Astrocyte (in vitro differentiated cells and primary cell): Measurements from ENCODE around the gene IL1RAPL2.

ENCODE experiments used
- EZH2 ChIP-seq: IDR thresholded peaks from 2 replicates; pipeline ENCODE4 v1.6.1; 2012; ENCODE audit warnings: mild to moderate bottlenecking, low read length, inconsistent platforms; ENCODE audit not compliant: insufficient read depth
- TF ChIP-seq, protein P1 (sequence below): IDR thresholded peaks from 2 replicates; pipeline ENCODE4 v1.5.1; 2011; ENCODE audit warnings: low read depth, mild to moderate bottlenecking, inconsistent platforms, low read length, moderate library complexity; ENCODE audit not compliant: insufficient read depth

DNA sequence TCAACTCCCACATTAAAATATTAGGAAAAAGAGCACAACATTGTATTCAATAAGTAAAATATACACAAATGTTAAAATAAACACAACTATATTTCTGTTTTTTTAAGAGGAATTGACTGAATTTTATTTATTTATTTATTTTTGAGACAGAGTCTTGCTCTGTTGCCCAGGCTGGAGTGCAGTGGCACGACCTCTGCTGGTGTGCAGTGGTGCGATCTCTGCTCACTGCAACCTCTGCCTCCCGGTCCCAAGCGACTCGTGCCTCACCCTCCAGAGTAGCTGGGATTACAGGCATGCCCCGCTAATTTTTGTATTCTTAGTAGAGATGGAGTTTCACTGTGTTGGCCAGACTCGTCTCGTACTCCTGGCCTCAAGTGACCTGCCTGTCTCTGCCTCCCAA, 623.1 kb downstream of the IL1RAPL2 start:
- TF ChIP-seq, protein P1, sequence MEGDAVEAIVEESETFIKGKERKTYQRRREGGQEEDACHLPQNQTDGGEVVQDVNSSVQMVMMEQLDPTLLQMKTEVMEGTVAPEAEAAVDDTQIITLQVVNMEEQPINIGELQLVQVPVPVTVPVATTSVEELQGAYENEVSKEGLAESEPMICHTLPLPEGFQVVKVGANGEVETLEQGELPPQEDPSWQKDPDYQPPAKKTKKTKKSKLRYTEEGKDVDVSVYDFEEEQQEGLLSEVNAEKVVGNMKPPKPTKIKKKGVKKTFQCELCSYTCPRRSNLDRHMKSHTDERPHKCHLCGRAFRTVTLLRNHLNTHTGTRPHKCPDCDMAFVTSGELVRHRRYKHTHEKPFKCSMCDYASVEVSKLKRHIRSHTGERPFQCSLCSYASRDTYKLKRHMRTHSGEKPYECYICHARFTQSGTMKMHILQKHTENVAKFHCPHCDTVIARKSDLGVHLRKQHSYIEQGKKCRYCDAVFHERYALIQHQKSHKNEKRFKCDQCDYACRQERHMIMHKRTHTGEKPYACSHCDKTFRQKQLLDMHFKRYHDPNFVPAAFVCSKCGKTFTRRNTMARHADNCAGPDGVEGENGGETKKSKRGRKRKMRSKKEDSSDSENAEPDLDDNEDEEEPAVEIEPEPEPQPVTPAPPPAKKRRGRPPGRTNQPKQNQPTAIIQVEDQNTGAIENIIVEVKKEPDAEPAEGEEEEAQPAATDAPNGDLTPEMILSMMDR: no peak
- TF ChIP-seq EZH2: no peak
